BJ (cell line): ENCODE data around the gene C20orf173. TPM values are rescaled to one million over a fixed set of nuclear protein-coding genes. Genes with fewer than 3 reads are reported as not detected.

Experiments
- CTCF ChIA-PET: fragments of 350-600 bp; formaldehyde crosslinking; extraction: SDS; loops from one replicate; lab custom pipeline; 2021; ENCODE audit warnings: antibody characterized with exemption, inconsistent platforms; lab: Yijun Ruan, JAX
- POLR2A ChIA-PET: fragments of 300-600 bp; sonication (Branson Sonifier 250); formaldehyde crosslinking; extraction: SDS; loops from one replicate; lab custom pipeline; 2021; ENCODE audit warnings: antibody characterized with exemption; lab: Charles Lee
- DNase-seq: peaks from one replicate; pipeline ENCODE4 v3.0.0-alpha.2; 2011; ENCODE audit warnings: low read depth
- H3K27me3 ChIP-seq: 2 replicates; pipeline ENCODE4 v1.6.0; 2011; ENCODE audit warnings: low read length; ENCODE audit not compliant: control insufficient read depth, insufficient read depth
- H3K36me3 ChIP-seq: 2 replicates; pipeline ENCODE4 v1.5.1; 2011; ENCODE audit warnings: low read length; ENCODE audit not compliant: control insufficient read depth, insufficient read depth
- H3K4me3 ChIP-seq: 2 replicates; pipeline ENCODE4 v1.5.1; 2011; ENCODE audit warnings: low read depth, mild to moderate bottlenecking, control low read depth, low read length
- polyA plus RNA-seq: library from polyadenylated mRNA; depleted of rRNA; stranded (reverse); fragments of >200 nt; gene quantifications from 2 replicates; pipeline ENCODE4 v1.2.3, GENCODE V29; 2011
- TF ChIP-seq, protein P1 (sequence below): IDR thresholded peaks from 2 replicates; pipeline ENCODE4 v1.5.1; 2011; ENCODE audit warnings: low read depth, mild to moderate bottlenecking, control low read depth, inconsistent platforms, low read length, moderate library complexity; ENCODE audit not compliant: insufficient read depth

The C20orf173 gene
- polyA plus RNA-seq, 1 experiment = not detected

DNA sequence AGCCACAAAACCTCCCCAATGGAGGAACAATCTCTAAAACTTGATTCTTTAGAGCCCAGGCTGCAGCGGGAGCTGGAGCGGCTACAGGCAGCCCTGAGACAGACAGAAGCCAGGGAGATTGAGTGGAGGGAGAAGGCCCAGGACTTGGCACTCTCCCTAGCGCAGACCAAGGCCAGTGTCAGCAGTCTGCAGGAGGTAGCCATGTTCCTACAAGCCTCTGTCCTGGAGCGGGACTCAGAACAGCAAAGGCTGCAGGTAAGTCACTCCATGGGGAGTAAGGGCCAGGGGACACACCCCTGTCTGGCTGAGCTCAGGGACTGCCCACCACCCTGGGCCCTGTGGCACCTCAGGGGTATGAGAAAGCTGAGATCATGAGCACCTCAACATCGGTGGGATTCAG, 24.7 kb downstream of the C20orf173 start:
- Histone ChIP-seq H3K36me3 (peaks cover 32% of the 10 kb centered on the region), H3K27me3 (no peaks in the 10 kb centered on the region), H3K4me3 (no peak overlapping the region)
- CTCF ChIA-PET = no interaction called here
- no peak for DNase-seq
- POLR2A ChIA-PET = no interaction called here
- TF ChIP-seq, protein P1, sequence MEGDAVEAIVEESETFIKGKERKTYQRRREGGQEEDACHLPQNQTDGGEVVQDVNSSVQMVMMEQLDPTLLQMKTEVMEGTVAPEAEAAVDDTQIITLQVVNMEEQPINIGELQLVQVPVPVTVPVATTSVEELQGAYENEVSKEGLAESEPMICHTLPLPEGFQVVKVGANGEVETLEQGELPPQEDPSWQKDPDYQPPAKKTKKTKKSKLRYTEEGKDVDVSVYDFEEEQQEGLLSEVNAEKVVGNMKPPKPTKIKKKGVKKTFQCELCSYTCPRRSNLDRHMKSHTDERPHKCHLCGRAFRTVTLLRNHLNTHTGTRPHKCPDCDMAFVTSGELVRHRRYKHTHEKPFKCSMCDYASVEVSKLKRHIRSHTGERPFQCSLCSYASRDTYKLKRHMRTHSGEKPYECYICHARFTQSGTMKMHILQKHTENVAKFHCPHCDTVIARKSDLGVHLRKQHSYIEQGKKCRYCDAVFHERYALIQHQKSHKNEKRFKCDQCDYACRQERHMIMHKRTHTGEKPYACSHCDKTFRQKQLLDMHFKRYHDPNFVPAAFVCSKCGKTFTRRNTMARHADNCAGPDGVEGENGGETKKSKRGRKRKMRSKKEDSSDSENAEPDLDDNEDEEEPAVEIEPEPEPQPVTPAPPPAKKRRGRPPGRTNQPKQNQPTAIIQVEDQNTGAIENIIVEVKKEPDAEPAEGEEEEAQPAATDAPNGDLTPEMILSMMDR = no peak

DNA sequence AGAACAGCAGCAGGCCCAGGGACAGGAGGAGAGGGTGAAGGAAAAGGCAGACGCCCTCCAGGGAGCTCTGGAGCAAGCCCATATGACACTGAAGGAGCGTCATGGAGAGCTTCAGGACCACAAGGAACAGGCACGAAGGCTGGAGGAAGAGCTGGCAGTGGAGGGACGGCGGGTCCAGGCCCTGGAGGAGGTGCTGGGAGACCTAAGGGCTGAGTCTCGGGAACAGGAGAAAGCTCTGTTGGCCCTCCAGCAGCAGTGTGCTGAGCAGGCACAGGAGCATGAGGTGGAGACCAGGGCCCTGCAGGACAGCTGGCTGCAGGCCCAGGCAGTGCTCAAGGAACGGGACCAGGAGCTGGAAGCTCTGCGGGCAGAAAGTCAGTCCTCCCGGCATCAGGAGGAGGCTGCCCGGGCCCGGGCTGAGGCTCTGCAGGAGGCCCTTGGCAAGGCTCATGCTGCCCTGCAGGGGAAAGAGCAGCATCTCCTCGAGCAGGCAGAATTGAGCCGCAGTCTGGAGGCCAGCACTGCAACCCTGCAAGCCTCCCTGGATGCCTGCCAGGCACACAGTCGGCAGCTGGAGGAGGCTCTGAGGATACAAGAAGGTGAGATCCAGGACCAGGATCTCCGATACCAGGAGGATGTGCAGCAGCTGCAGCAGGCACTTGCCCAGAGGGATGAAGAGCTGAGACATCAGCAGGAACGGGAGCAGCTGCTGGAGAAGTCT, 25.5 kb downstream of the C20orf173 start:
- H3K36me3 ChIP-seq = peaks cover 30% of the 10 kb centered on the region
- CTCF ChIA-PET = no interaction called here
- TF ChIP-seq, protein P1 = no peak
- POLR2A ChIA-PET = no interaction called here
- no peak overlapping the region for H3K4me3 ChIP-seq
- DNase-seq = no peak
- no peaks in the 10 kb centered on the region for H3K27me3 ChIP-seq

DNA sequence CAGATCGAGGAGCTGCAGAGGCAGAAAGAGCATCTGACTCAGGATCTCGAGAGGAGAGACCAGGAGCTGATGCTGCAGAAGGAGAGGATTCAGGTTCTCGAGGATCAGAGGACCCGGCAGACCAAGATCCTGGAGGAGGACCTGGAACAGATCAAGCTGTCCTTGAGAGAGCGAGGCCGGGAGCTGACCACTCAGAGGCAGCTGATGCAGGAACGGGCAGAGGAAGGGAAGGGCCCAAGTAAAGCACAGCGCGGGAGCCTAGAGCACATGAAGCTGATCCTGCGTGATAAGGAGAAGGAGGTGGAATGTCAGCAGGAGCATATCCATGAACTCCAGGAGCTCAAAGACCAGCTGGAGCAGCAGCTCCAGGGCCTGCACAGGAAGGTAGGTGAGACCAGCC, 26.2 kb downstream of the C20orf173 start:
- TF ChIP-seq, protein P1 = no peak
- no peak for DNase-seq
- Histone ChIP-seq H3K36me3 (peaks cover 31% of the 10 kb centered on the region), H3K27me3 (no peaks in the 10 kb centered on the region), H3K4me3 (no peak overlapping the region)
- ChIA-PET CTCF (interaction anchor here (0.9 kb wide), 1 partner anchor 39 kb away, joined by 3 read pairs; no protein-coding TSS in a partner anchor), POLR2A (no interaction called here)

DNA sequence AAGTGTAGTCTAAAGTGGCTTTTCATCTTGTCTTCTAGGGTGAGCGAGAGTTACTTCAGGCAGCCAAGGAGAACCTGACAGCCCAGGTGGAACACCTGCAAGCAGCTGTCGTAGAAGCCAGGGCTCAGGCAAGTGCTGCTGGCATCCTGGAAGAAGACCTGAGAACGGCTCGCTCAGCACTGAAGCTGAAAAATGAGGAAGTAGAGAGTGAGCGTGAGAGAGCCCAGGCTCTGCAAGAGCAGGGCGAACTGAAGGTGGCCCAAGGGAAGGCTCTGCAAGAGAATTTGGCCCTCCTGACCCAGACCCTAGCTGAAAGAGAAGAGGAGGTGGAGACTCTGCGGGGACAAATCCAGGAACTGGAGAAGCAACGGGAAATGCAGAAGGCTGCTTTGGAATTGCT, 27.1 kb downstream of the C20orf173 start:
- DNase-seq = no peak
- ChIA-PET POLR2A (no interaction called here), CTCF (interaction anchor here (0.9 kb wide), 1 partner anchor 38 kb away, joined by 3 read pairs; no protein-coding TSS in a partner anchor)
- Histone ChIP-seq H3K4me3 (no peak overlapping the region), H3K36me3 (peaks cover 31% of the 10 kb centered on the region), H3K27me3 (no peaks in the 10 kb centered on the region)
- TF ChIP-seq, protein P1 = no peak

DNA sequence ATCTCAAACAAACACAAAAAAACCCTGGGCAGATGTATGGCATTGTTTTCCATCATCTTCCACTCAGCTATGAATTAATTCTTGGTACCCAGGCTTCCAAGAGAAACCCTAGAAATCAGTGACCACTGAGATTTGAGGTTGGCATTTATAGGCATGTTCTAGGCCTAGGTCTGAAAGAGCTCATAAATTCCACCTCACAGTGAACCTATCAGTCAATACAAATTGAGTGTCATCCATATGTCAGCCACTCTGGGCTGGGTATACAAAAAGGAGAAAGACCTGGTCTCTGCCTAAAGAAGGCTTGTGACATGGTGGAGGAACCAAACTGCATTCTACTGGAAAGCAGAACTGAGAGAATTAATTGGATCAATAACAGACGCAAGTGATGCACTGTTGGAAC, 30.2 kb downstream of the C20orf173 start:
- POLR2A ChIA-PET = no interaction called here

More for the DNA sequence above, 30.2 kb downstream of the C20orf173 start:
- H3K4me3 ChIP-seq = no peak overlapping the region
- DNase-seq = no peak
- TF ChIP-seq, protein P1 = no peak
- H3K36me3 ChIP-seq = peaks cover 35% of the 10 kb centered on the region
- H3K27me3 ChIP-seq = no peaks in the 10 kb centered on the region
- CTCF ChIA-PET = interaction anchor here (0.6 to 1.6 kb wide), 2 partner anchors 34 to 37 kb away, joined by 4 read pairs; no protein-coding TSS in a partner anchor
